GM18951 (cell line): ENCODE results near the gene PLCE1.

ENCODE experiments used
- POLR2A ChIP-seq: IDR thresholded peaks from 4 replicates; pipeline ENCODE4 v1.6.1; 2011; ENCODE audit warnings: mild to moderate bottlenecking; ENCODE audit not compliant: insufficient read length, insufficient read depth; ENCODE audit errors: extremely low read depth
- in situ Hi-C: fragments of 300-500 bp; cut with MboI; formaldehyde crosslinking; loops from one replicate; pipeline ENCODE4 v1.12.0; 2022; ENCODE audit warnings: low sequenced_read_pairs, mixed read lengths, inconsistent platforms; ENCODE audit not compliant: unreplicated experiment

The PLCE1 gene

DNA sequence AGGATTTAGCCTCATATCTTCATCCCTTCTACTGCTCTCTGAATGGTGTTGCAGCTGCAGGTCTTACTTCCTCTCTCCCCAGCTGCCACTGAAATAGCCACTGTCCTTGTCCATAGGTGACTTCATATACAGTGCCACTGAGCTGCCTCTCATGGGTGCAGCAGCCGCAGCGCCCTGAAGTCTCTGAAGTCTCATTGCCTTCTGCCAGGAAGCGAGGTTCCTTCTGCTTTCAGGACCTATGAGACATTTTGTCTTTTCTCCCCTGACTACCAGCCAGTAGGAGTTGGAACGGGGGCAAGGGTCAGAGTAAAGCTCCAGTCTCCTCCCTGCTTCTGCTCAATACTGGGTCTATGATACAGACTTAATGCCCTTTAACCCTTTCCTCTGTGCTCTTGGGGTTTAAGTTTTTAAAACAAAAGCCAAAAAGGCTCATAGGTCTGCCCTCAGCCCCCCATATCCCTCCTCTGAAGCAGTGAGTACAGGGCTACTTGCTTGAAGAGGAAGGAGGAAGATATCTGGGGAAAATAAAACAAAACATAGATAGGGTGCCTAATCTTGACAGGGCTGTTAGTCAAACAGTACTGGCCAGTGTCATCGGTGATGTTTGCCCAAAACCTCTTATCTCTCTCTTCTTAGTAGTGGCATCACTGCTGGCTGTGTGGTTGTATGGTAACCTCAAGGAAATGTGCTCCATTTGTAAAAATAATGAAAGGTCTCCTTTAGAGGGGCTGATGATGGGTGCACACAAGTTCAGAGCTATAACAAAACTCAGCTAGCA lies 7.1 kb downstream of the PLCE1 start:
- in situ Hi-C loops: no loop called here
- no peak for TF ChIP-seq POLR2A

DNA sequence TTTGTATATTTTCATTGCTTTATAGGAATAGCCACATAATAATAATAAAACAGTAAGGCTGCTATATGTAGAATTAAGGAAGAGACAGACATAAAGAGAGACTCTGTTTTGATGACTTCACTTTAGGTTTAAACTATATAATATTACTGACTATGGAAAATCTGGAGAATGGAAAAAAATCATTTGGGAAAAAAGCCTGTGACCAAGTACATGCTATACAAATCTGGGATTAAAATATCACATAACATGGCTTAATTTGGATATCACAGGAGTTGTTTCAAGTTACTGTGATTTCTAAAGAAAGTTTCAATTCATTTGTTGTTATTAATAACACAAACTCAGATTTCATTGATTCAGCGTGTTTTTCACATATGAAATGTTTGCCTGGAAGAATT lies 7.7 kb downstream of the PLCE1 start:
- no peak for TF ChIP-seq POLR2A
- in situ Hi-C loops: no loop called here

GRCh38 chr10:94002156-94002555 lies 8.4 kb downstream of the PLCE1 start:
- TF ChIP-seq POLR2A: no peak
- in situ Hi-C loops: no loop called here

GRCh38 chr10:94003488-94003887 lies 9.8 kb downstream of the PLCE1 start:
- no peak for TF ChIP-seq POLR2A
- in situ Hi-C loops: no loop called here

GRCh38 chr10:94005050-94005449 lies 11.3 kb downstream of the PLCE1 start:
- TF ChIP-seq POLR2A: no peak
- in situ Hi-C loops: no loop called here

DNA sequence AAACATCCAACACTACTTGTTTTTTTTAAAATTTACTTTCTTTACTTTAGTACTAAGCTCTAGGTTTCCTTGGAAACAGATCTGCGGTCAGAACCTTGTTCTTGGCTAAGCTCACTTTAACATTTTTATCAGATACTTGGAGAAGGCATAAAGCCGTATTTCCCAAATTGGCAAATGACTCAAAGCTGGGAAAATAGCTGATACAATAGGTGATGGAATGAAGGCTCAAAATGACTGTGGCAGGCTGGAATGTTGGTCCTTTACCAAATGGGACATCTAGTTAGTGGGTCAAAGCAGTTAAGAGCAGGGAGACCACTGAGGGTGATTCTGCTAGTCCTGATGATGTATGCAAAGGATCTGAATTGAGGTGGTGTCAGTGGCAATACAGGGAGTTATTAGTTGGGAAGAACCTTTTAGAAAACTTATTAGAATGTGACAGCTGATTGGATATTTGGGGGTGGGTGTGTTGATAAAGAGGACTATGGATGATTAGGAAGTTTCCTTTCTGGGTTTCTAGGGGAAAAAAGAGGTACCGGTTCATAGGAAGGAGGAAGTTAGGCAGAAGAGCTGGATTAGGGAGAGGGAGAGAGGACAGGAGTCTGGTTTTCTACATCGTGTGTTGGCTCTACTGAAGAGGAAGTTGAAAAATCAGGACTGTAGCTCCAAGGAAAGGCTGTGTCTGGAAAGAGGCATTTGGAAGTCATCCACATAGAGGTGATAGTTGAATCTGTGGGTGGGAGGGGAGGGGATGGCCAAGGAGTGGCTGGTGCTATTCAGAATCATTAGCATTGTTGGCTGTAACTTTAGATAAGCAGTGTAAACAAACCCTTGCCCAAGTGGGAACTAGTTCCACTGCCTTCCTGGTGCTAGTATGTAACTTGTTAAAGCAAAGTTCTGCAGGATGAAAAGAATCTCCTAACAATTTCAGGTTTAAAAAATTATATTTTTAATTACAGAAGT lies 13.1 kb downstream of the PLCE1 start:
- in situ Hi-C loops: no loop called here
- no peak for TF ChIP-seq POLR2A

- in situ Hi-C loops: no loop called here
- no peak for TF ChIP-seq POLR2A
These were observed 14.8 kb downstream of the PLCE1 start for GRCh38 chr10:94008526-94008925.

DNA sequence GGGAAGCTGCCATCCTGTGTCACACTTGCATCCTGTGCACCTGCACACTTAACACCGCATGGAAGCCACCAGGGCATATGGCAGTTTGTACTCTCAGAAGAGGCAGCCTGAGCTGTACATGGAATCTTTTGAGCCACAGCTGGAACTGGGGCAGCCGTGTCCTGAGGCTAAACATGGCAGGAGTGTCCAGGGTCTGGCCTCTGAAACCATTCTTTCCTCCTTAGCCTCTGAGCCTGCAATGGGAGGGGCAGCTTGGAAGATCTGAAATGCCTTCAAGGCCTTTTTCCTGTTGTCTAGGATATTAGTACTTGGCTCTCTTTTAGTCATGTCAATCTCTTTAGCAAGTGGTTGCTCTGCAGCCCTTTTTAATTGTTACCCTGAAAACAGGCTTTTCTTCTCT lies 16.4 kb downstream of the PLCE1 start:
- in situ Hi-C loops: no loop called here
- no peak for TF ChIP-seq POLR2A

- TF ChIP-seq POLR2A: no peak
- in situ Hi-C loops: no loop called here
These were observed 17.2 kb downstream of the PLCE1 start for GRCh38 chr10:94010886-94011285.

DNA sequence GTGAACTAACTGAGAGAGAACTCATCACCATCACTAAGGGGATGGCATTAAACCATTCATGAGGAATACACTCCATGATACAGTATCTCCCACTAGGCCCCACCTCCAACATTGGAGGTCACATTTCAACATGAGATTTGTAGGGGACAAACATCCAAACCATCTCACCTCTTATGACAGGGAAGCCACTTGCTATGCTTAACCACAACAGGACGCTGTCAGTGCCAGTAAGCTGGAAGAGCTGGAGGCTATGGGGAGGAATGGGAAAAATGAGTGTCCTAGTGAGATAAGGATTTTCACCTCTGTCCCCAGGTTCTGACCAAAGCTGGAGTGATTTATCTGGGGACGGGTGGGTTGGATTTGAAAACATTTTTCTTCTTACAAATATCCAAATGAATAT lies 17.6 kb downstream of the PLCE1 start:
- TF ChIP-seq POLR2A: no peak
- in situ Hi-C loops: no loop called here

- in situ Hi-C loops: no loop called here
- TF ChIP-seq POLR2A: no peak
These were observed 19.1 kb downstream of the PLCE1 start for GRCh38 chr10:94012834-94013233.

DNA sequence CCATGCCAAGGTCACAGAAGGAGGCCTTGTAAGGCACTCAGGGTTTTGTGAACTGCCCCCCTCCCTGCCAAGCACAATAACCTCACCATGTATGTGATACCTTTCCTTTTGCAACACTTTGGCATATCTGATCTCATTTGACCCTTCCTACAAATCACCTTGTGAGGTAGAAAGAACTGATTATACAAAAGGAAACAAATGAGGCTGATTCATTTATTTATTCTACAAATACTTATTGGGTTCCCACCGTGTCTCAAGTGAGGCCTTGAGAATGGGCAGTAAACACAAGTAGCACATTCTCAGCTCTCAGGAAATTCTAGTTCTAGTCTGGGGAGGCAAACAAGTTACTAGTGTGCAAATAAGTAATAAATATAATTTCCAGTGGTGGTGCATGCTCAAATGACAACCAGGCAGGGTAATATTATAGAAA lies 19.6 kb downstream of the PLCE1 start:
- TF ChIP-seq POLR2A: no peak
- in situ Hi-C loops: no loop called here

GRCh38 chr10:94014304-94014703 lies 20.6 kb downstream of the PLCE1 start:
- in situ Hi-C loops: no loop called here

More at GRCh38 chr10:94014304-94014703, 20.6 kb downstream of the PLCE1 start:
- no peak for TF ChIP-seq POLR2A
